T47D (cell line): ENCODE measurements around the gene SMIM24.
"Not testable (repeated sequence)": the region's sequence is repeated elsewhere in the genome, so short reads cannot be mapped to it uniquely, and the experiment has no call there.

Source experiments
- DNase-seq, 2 experiments: peaks; one replicate each; pipeline versions ENCODE4 v3.0.0 to v3.0.0-alpha.2; 2011 to 2012; ENCODE audit warnings: low read depth in 1 of 2, low spot score in 1 of 2
- JUND ChIP-seq: IDR thresholded peaks from 2 replicates; pipeline ENCODE4 v1.6.1; 2012; ENCODE audit warnings: low read depth
- in situ Hi-C: cut with HindIII; loops from 2 replicates; pipeline ENCODE4 v1.10.0; 2016; ENCODE audit warnings: low sequenced_read_pairs, low pct_unique_long_range_greater_than_20kb

Gene SMIM24

DNA sequence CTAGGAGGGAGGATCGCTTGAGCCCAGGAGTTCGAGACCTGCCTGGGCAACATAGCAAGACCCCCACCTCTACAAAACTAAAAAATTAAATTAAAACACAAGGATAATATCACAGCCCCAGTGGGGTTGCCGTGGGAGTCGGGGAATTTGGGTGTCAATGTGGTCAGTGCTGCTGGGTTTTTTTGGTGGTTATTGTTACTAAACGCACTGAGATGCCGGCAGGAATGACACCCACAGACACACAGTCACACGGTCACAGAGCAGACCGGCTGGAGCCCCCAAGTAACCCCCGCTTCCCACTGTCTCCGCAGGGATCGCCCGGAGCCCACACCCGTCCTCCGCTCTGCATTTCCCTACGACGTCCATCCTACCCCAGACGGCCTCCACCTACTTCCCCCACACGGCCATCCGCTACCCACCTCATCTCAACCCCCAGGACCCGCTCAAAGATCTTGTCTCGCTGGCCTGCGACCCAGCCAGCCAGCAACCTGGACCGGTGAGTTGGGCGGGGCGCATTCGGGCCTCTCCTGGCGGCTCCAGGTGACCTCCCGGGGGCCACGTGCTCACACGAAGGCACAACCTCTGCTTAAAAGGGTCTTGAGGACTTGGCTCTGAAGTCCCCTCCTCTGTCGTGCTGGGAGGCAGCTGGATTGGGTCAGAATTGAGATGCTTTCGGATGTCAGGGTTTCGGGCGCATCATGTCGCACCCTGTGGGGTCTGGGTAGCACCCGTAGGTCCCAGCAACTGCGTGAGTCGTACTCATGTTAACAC, 28.0 kb downstream of the SMIM24 start:
- DNase-seq, result no peak
- in situ Hi-C loops, result no loop called here
- no peak for TF ChIP-seq JUND

GRCh38 chr19:3451451-3451866, 28.9 kb downstream of the SMIM24 start:
- no peak for DNase-seq
- no peak for TF ChIP-seq JUND
- in situ Hi-C loops, result no loop called here

GRCh38 chr19:3450796-3451411, 29.4 kb downstream of the SMIM24 start:
- in situ Hi-C loops, result no loop called here
- no peak for DNase-seq
- no peak for TF ChIP-seq JUND

GRCh38 chr19:3448616-3449334, 31.6 kb downstream of the SMIM24 start:
- TF ChIP-seq JUND, result no peak
- in situ Hi-C loops, result no loop called here
- no peak for DNase-seq

GRCh38 chr19:3446657-3447056, 33.7 kb downstream of the SMIM24 start:
- in situ Hi-C loops, result not testable (repeated sequence)

DNA sequence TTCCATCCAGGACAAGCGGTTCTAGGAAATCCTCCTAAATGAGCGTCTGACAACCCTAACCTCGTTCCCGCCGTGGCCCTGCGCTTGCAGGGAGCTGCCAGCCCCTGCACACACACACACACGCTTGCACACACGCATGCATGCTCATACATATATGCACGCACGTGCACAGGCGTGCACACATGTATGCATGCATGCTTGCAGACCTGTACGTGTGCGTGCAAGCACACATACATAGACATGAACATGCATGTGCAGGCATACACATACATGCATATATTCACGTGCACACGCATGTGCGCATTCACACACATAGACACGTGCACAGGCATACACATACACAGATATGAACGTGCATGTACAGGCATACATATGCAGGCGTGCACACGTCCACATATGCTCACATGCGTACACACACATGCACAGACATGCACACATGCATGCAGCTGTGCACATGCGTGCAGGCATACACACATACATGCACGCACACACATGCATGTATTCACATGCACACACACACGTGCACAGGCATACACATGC, 35.6 kb downstream of the SMIM24 start:
- no peak for TF ChIP-seq JUND
- DNase-seq, result no peak
- in situ Hi-C loops, result no loop called here

More at GRCh38 chr19:3446657-3447056, 33.7 kb downstream of the SMIM24 start:
- not testable (repeated sequence) for DNase-seq

DNA sequence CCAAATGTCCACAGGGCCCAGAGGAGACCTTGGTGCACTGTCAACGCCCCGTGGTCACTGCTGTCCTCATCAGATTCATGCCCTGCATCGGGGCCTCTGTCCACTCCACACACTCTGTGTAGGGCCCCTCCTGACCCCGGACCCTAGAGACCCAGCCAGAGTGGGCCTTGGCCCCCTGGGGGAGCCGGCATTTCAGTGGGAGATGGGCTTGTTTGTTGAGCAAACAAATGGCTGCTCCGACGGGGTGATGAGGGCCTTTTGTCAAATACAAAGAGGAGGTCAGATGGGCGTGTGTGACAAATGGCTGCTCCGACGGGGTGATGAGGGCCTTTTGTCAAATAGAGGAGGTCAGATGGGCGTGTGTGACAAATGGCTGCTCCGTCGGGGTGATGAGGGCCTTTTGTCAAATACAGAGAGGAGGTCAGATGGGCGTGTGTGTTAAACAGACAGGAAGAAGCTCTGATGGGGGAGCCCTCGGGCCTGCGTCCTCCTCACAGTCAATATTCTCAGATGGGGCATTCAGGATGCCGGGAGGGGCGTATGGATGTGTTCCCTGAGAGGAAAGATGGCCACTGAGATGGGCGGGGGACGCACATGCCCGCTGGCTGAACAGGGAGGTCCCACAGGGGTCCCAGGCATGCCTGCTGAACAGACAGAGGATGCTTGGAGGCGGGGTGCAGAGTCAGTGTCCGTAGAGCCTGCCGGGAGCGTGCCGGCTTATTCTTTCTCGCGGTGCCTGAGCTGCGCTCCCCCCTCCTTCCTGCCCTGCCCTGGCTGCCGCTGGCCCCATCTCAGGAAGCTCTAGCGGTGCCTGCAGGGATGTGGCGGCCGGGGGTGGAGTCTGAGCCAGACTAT, 36.3 kb downstream of the SMIM24 start:
- no peak for TF ChIP-seq JUND
- DNase-seq, result no peak
- in situ Hi-C loops, result no loop called here

- in situ Hi-C loops, result no loop called here
- DNase-seq, result no peak
- TF ChIP-seq JUND, result no peak
Observed at GRCh38 chr19:3442487-3443071, 37.7 kb downstream of the SMIM24 start.

- in situ Hi-C loops, result no loop called here
- TF ChIP-seq JUND, result no peak
- no peak for DNase-seq
Observed at GRCh38 chr19:3441986-3442329, 38.4 kb downstream of the SMIM24 start.

GRCh38 chr19:3441089-3441985, 39.0 kb downstream of the SMIM24 start:
- in situ Hi-C loops, result no loop called here
- TF ChIP-seq JUND, result no peak
- DNase-seq, result no peak

DNA sequence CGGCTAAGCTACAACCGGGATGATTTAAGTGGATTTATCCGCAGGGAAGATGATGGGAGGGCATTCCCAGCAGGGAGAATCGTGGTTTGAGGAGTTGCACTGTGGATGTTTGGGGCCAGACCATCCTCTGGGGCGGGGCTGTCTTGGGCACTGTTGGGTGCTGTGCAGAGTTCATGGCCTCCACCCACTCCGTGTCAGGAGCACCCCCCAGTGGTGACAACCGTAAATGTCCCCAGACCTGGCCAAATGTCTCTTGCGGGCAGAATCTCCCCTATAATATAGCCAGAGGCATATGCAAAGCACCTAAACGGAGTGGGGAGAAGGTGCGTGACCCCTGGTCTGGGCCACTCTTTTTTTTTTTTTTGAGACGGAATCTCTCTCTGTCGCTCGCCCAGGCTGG, 40.2 kb downstream of the SMIM24 start:
- TF ChIP-seq JUND, result no peak
- in situ Hi-C loops, result no loop called here
- DNase-seq, result peak; percentile 48 to 58
